Upper lobe of right lung (tissue), 1 donor: ENCODE data around the gene NKG7. TPM values are rescaled to one million over a fixed set of nuclear protein-coding genes. Genes with fewer than 3 reads are reported as not detected.
A peak's percentile ranks its signal among the peaks of the same experiment; 100 is the strongest.

ENCODE experiments used
- ATAC-seq: fragments of 200-7000 bp; cut with Tn5 transposase; one replicate; pipeline ENCODE4 v1.9.1; 2020; ENCODE audit warnings: mild to moderate bottlenecking, moderate library complexity
- DNase-seq: peaks from one replicate; pipeline ENCODE4 v3.0.0-alpha.2; 2020
- H3K27ac ChIP-seq: fragments of 200-600 bp; one replicate; pipeline ENCODE4 v1.8.0; 2022
- H3K27me3 ChIP-seq: fragments of 200-600 bp; one replicate; pipeline ENCODE4 v1.8.0; 2022; ENCODE audit warnings: mild to moderate bottlenecking
- H3K36me3 ChIP-seq: fragments of 200-600 bp; one replicate; pipeline ENCODE4 v1.8.0; 2022
- H3K4me1 ChIP-seq: fragments of 200-600 bp; one replicate; pipeline ENCODE4 v1.8.0; 2022
- H3K4me3 ChIP-seq: fragments of 200-600 bp; one replicate; pipeline ENCODE4 v1.8.0; 2022; ENCODE audit warnings: mild to moderate bottlenecking
- H3K9me3 ChIP-seq: fragments of 200-600 bp; one replicate; pipeline ENCODE4 v1.8.0; 2022
- CTCF ChIP-seq: fragments of 200-600 bp; IDR thresholded peaks from one replicate; pipeline ENCODE4 v1.8.0; 2022; ENCODE audit warnings: antibody characterized with exemption
- intact Hi-C: fragments of 100-400 bp; cut with DNase I; formaldehyde crosslinking; loops from one replicate; pipeline ENCODE4 v1.11.0; 2022
- total RNA-seq: library from RNA; stranded (reverse); fragmentation: NEBNext Ultra II Directional; extraction: Animal tissue kit (Norgen Biotek cat#: 25700); gene quantifications from one replicate; pipeline ENCODE4 v1.2.1, GENCODE V29; 2021
- donor health status: DM: no; HTN: yes; CAD: no; lungs with severe emphysema.

Gene NKG7
- total RNA-seq, 1 donor from 2014 or later: 25.1 TPM

GRCh38 chr19:51394050-51394836 is 21.8 kb upstream of the NKG7 start:
- Histone ChIP-seq H3K36me3 (no peaks in the 10 kb centered on the region), H3K27me3 (no peaks in the 10 kb centered on the region), H3K4me1 (no peaks in the 10 kb centered on the region), H3K4me3 (peak overlapping the region; percentile 44), H3K9me3 (no peaks in the 10 kb centered on the region), H3K27ac (peak overlapping the region; percentile 75)
- peak; percentile 93 for DNase-seq
- ATAC-seq: peak; percentile 97
- no peak for TF ChIP-seq CTCF
- intact Hi-C loops: no loop called here

- intact Hi-C loops: no loop called here
- Histone ChIP-seq H3K27ac (no peak overlapping the region), H3K4me3 (no peak overlapping the region), H3K9me3 (no peaks in the 10 kb centered on the region), H3K36me3 (no peaks in the 10 kb centered on the region), H3K4me1 (no peaks in the 10 kb centered on the region), H3K27me3 (no peaks in the 10 kb centered on the region)
- DNase-seq (no peak), ATAC-seq (no peak)
- no peak for TF ChIP-seq CTCF
These were observed 20.2 kb upstream of the NKG7 start for GRCh38 chr19:51392701-51393100.

- no peak overlapping the region for H3K4me3 ChIP-seq
- H3K9me3 ChIP-seq: no peaks in the 10 kb centered on the region
- H3K36me3 ChIP-seq: no peaks in the 10 kb centered on the region
- DNase-seq (no peak), ATAC-seq (no peak)
- H3K27ac ChIP-seq: no peak overlapping the region
- TF ChIP-seq CTCF: no peak
- no peaks in the 10 kb centered on the region for H3K4me1 ChIP-seq
- no peaks in the 10 kb centered on the region for H3K27me3 ChIP-seq
- intact Hi-C loops: no loop called here
These were observed 18.7 kb upstream of the NKG7 start for GRCh38 chr19:51391073-51391611.

- no peak for DNase-seq
- Histone ChIP-seq H3K9me3 (no peaks in the 10 kb centered on the region), H3K36me3 (no peaks in the 10 kb centered on the region), H3K4me3 (no peak overlapping the region), H3K27ac (no peak overlapping the region), H3K27me3 (no peaks in the 10 kb centered on the region), H3K4me1 (no peaks in the 10 kb centered on the region)
- no peak for TF ChIP-seq CTCF
- peak; percentile 5 for ATAC-seq
- intact Hi-C loops: no loop called here
These were observed 16.7 kb upstream of the NKG7 start for GRCh38 chr19:51389143-51389542.

GRCh38 chr19:51387924-51388389 is 15.5 kb upstream of the NKG7 start, which contains the start of gene LIM2:
Gene LIM2 (minus strand): TSS chr19:51387974. CDS start chr19:51387443, 531 bp downstream.
- DNase-seq: no peak
- Histone ChIP-seq H3K27ac (no peak within 1 kb of the TSS), H3K36me3 (no peaks in the 10 kb centered on the region), H3K27me3 (no peaks in the 10 kb centered on the region), H3K4me1 (no peaks in the 10 kb centered on the region), H3K9me3 (no peaks in the 10 kb centered on the region), H3K4me3 (no peak within 1 kb of the TSS)
- intact Hi-C loops: no loop called here
- TF ChIP-seq CTCF: no peak
- no peak for ATAC-seq
